DND-41 (cell line): ENCODE measurements around the gene DNAJB1.

Source experiments
- ATAC-seq: fragments of 200-7000 bp; cut with Tn5 transposase; 3 replicates; pipeline ENCODE4 v1.9.1; 2021; ENCODE audit warnings: low read depth; ENCODE audit not compliant: insufficient read depth
- DNase-seq: peaks from one replicate; pipeline ENCODE4 v3.0.0-alpha.2; 2020
- H2AFZ ChIP-seq: 2 replicates; pipeline ENCODE4 v1.6.0; 2012; ENCODE audit warnings: low read depth, low read length
- H3K27ac ChIP-seq: 2 replicates; pipeline ENCODE4 v1.5.1; 2012; ENCODE audit warnings: low read length, inconsistent platforms
- H3K27me3 ChIP-seq: fragments of 200-600 bp; sonication (generic); 2 replicates; pipeline ENCODE4 v1.6.0; 2012; ENCODE audit warnings: low read length, mild to moderate bottlenecking, inconsistent platforms; ENCODE audit not compliant: insufficient read depth, poor library complexity
- H3K36me3 ChIP-seq: 2 replicates; pipeline ENCODE4 v1.5.1; 2012; ENCODE audit warnings: low read length, inconsistent platforms; ENCODE audit not compliant: insufficient read depth
- H3K4me1 ChIP-seq: 2 replicates; pipeline ENCODE4 v1.5.1; 2012; ENCODE audit warnings: mild to moderate bottlenecking, low read length; ENCODE audit not compliant: insufficient read depth
- H3K4me2 ChIP-seq: 2 replicates; pipeline ENCODE4 v1.6.0; 2012; ENCODE audit warnings: mild to moderate bottlenecking, moderate library complexity, low read length, inconsistent platforms; ENCODE audit not compliant: insufficient read depth
- H3K4me3 ChIP-seq, 2 experiments: fragments of 200-600 bp in 1 of 2; shearing (Covaris generic) in 1 of 2; 2 replicates each; pipeline ENCODE4 v1.5.1; 2012 to 2016; ENCODE audit warnings: inconsistent platforms in 2 of 2, low read length in 2 of 2, mild to moderate bottlenecking in 2 of 2, low read depth in 1 of 2, moderate library complexity in 1 of 2
- H3K79me2 ChIP-seq: 2 replicates; pipeline ENCODE4 v1.6.0; 2012; ENCODE audit warnings: low read length, inconsistent platforms; ENCODE audit not compliant: insufficient read depth
- H3K9ac ChIP-seq: 2 replicates; pipeline ENCODE4 v1.6.0; 2012; ENCODE audit warnings: low read depth, mild to moderate bottlenecking, inconsistent platforms, low read length, moderate library complexity
- H3K9me3 ChIP-seq: 2 replicates; pipeline ENCODE4 v1.5.1; 2012; ENCODE audit warnings: low read length, moderate library complexity, mild to moderate bottlenecking, inconsistent platforms; ENCODE audit not compliant: insufficient read depth, severe bottlenecking
- H4K20me1 ChIP-seq: 2 replicates; pipeline ENCODE4 v1.6.0; 2012; ENCODE audit warnings: low read length; ENCODE audit not compliant: insufficient read depth
- EZH2 ChIP-seq: IDR thresholded peaks from 3 replicates; pipeline ENCODE4 v1.6.1; 2012; ENCODE audit warnings: borderline replicate concordance, low read depth, mild to moderate bottlenecking, moderate library complexity, low read length, inconsistent platforms; ENCODE audit not compliant: severe bottlenecking
- TF ChIP-seq, protein P1 (sequence below): IDR thresholded peaks from 2 replicates; pipeline ENCODE4 v1.5.1; 2012; ENCODE audit warnings: borderline replicate concordance, low read length, moderate library complexity, mild to moderate bottlenecking; ENCODE audit not compliant: poor library complexity, severe bottlenecking; ENCODE audit errors: extremely low read depth

DNAJB1 gene

DNA sequence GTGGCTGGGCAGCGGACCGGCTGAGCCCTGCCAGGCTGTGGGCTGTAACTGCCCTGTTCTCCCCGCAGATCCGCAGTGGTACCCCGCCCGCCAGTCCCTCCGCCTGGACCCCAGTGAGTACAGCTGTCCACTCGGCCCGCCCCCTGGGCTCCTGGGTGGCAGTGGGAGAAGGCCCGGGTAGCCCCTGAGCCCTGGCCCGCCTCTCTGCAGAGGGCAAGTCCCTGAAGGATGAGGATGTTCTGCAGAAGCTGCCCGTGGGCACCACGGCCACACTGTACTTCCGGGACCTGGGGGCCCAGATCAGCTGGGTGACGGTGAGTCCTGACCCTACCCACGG, 45.4 kb upstream of the DNAJB1 start:
- H3K9me3 ChIP-seq: no peaks in the 10 kb centered on the region
- peaks cover 53% of the 10 kb centered on the region for H3K36me3 ChIP-seq
- peaks cover 77% of the 10 kb centered on the region for H4K20me1 ChIP-seq
- no peak overlapping the region for H3K9ac ChIP-seq
- no peaks in the 10 kb centered on the region for H3K27me3 ChIP-seq
- peaks cover 43% of the 10 kb centered on the region for H3K79me2 ChIP-seq
- H3K4me2 ChIP-seq: no peak overlapping the region
- 0 out of 2 replicates have a peak, but pooled peaks cover 4% of the 10 kb centered on the region for H3K4me1 ChIP-seq
- no peak for TF ChIP-seq EZH2
- TF ChIP-seq, protein P1, sequence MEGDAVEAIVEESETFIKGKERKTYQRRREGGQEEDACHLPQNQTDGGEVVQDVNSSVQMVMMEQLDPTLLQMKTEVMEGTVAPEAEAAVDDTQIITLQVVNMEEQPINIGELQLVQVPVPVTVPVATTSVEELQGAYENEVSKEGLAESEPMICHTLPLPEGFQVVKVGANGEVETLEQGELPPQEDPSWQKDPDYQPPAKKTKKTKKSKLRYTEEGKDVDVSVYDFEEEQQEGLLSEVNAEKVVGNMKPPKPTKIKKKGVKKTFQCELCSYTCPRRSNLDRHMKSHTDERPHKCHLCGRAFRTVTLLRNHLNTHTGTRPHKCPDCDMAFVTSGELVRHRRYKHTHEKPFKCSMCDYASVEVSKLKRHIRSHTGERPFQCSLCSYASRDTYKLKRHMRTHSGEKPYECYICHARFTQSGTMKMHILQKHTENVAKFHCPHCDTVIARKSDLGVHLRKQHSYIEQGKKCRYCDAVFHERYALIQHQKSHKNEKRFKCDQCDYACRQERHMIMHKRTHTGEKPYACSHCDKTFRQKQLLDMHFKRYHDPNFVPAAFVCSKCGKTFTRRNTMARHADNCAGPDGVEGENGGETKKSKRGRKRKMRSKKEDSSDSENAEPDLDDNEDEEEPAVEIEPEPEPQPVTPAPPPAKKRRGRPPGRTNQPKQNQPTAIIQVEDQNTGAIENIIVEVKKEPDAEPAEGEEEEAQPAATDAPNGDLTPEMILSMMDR: no peak
- no peak overlapping the region for H3K27ac ChIP-seq
- DNase-seq (no peak), ATAC-seq (no peak)
- no peak overlapping the region for H2AFZ ChIP-seq
- no peak overlapping the region for H3K4me3 ChIP-seq

DNA sequence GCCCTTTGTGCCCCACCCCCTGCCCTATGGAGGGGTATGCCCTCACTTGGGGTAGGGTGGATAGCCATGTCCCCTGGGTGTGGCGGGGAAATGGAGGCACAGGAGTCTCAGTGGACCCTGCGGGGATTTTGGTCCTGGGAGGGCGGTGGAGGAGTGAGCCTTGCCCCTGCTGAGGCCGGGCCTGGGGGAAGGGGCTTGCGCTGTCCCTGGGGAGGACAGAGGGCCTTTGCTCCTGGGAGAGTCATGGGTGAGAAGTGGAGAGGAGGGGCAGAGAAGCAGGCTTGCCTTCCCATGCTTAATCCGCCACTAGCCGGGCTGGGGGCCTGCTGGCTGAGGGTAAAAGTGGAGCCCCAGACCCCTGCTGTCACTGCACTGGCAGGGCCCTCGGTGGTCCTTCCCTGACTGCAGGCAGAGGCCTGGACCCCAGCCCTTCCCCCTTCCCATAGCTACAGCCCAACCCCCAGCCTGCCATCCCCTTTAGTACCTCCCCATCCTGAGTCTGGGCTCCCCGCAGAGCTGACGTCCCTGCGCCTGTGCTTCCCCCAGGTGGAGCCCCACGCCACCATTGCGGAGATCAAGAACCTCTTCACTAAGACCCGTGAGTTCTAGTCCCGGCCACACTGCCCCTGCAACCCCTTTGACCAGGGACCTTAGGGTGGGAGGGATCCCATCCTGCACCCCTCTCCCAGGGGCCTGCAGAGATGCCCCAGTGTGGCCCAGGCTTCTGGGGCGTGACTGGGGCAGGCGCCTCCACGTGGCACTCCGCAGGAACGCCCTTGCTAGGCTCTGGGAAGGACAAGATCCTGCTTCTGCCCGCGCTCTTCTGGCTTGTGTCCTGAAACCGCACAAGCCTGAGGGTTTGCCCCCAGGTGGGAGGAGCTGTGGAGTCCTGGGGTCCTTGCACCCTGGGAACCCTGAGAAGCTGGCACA, 44.7 kb upstream of the DNAJB1 start:
- H3K4me3 ChIP-seq: no peak overlapping the region
- H3K9me3 ChIP-seq: no peaks in the 10 kb centered on the region
- H3K27ac ChIP-seq: no peak overlapping the region
- 0 out of 2 replicates have a peak, but pooled peaks cover 4% of the 10 kb centered on the region for H3K4me1 ChIP-seq
- H3K27me3 ChIP-seq: no peaks in the 10 kb centered on the region
- H3K36me3 ChIP-seq: peaks cover 48% of the 10 kb centered on the region
- no peak overlapping the region for H3K9ac ChIP-seq
- no peak overlapping the region for H2AFZ ChIP-seq
- H3K79me2 ChIP-seq: peaks cover 46% of the 10 kb centered on the region
- H4K20me1 ChIP-seq: peaks cover 79% of the 10 kb centered on the region
- TF ChIP-seq EZH2: no peak
- TF ChIP-seq, protein P1: no peak
- no peak overlapping the region for H3K4me2 ChIP-seq
- ATAC-seq (no peak), DNase-seq (no peak)

DNA sequence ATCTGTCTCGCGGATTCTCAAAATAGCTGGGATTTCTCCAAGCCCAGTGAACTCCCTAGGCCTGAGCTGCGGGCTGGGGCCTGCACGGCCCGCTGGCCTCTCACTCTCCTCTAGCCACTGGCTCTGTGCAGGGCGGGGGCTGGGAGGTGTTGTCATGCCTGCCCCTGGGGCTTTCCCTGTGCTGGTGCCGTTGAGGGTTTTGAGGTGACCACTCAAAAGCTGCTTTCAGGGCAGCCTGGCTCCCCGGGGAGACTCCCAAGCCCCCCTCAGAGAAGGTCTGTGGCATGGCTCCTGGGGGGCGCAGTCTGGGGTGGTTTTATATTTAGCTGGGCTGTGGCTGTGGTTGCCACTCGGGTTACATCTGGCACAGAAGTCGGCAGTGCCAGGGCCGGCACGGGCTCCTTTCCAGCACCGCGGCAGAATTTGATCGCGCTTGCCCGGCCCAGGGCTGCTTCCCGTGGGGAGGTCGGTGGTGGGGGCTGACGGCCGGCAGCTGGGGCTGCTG, 43.7 kb upstream of the DNAJB1 start:
- peaks cover 53% of the 10 kb centered on the region for H3K79me2 ChIP-seq
- TF ChIP-seq EZH2: no peak
- TF ChIP-seq, protein P1: no peak
- H2AFZ ChIP-seq: no peak overlapping the region
- peaks cover 39% of the 10 kb centered on the region for H3K36me3 ChIP-seq
- ATAC-seq (no peak), DNase-seq (no peak)
- H3K4me1 ChIP-seq: no peaks in the 10 kb centered on the region
- no peak overlapping the region for H3K4me3 ChIP-seq
- H3K4me2 ChIP-seq: no peak overlapping the region
- H3K9me3 ChIP-seq: no peaks in the 10 kb centered on the region
- no peak overlapping the region for H3K9ac ChIP-seq
- H3K27ac ChIP-seq: no peak overlapping the region
- H3K27me3 ChIP-seq: no peaks in the 10 kb centered on the region
- H4K20me1 ChIP-seq: peaks cover 70% of the 10 kb centered on the region

DNA sequence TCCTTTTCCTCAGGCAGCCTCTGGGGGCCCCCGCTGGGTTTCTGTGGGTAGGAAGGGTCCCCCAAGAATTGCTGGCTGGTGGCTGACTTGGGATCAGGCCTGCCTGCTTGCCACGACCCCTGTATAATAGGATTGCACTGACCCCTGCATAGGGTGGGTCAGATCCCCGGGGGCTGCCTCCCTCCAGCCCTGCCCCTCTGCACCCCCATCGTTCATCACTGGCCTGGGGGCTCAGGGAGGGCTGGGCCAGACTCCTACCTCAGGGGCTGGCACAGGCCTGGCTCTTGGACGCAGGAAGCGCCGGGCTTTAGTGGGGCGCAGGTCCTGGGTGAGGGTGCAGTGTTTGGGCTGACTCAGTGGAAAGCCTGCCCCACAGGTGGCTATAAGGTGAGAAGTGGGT, 43.1 kb upstream of the DNAJB1 start:
- Histone ChIP-seq H3K27ac (no peak overlapping the region), H3K4me2 (no peak overlapping the region), H3K4me1 (no peaks in the 10 kb centered on the region), H2AFZ (no peak overlapping the region), H3K9ac (no peak overlapping the region), H4K20me1 (peaks cover 72% of the 10 kb centered on the region), H3K9me3 (no peaks in the 10 kb centered on the region), H3K4me3 (no peak overlapping the region), H3K27me3 (no peaks in the 10 kb centered on the region), H3K36me3 (peaks cover 36% of the 10 kb centered on the region), H3K79me2 (peaks cover 60% of the 10 kb centered on the region)
- TF ChIP-seq, protein P1: no peak
- TF ChIP-seq EZH2: no peak
- ATAC-seq (no peak), DNase-seq (no peak)
